AG04449 (cell line): ENCODE measurements around the gene TM9SF2.

Source experiments
- CTCF ChIA-PET: fragments of 350-600 bp; formaldehyde crosslinking; extraction: SDS; loops from one replicate; lab custom pipeline; 2021; ENCODE audit warnings: antibody characterized with exemption; lab: Yijun Ruan, JAX
- POLR2A ChIA-PET: fragments of 400-600, 350-600 bp; formaldehyde crosslinking; extraction: SDS; loops from one replicate; lab custom pipeline; 2020; ENCODE audit warnings: antibody characterized with exemption, inconsistent platforms; lab: Yijun Ruan, JAX
- DNase-seq: peaks from one replicate; pipeline ENCODE4 v3.0.0-alpha.2; 2010; ENCODE audit warnings: low read depth, low spot score
- H3K4me3 ChIP-seq: 2 replicates; pipeline ENCODE4 v1.5.1; 2011; ENCODE audit warnings: low read depth, mild to moderate bottlenecking, control low read depth, low read length
- TF ChIP-seq, protein P1 (sequence below): IDR thresholded peaks from one replicate; pipeline ENCODE4 v1.5.1; 2011; ENCODE audit warnings: mild to moderate bottlenecking, moderate library complexity, low read length, control low read depth, inconsistent platforms; ENCODE audit not compliant: insufficient read depth; ENCODE audit errors: missing control alignments

Gene TM9SF2

DNA sequence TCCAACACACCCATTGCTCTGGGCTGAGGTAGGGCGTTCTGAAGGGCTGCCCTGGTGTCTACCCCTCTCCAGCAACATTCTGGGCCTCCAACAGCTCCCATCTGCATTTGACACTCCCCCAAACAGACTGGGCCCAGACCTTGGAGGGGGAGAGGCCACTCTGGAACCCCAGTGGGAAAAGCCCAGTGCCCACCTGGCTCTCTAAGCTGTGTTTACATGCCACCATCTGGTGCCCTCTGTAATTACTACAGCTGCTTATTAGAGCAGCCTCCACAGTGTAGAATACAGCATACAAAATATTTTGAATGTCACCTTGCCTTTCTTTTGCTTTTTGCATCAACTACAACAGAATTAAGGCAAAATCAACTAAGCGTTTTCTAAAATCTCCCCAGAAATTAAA lies 35.8 kb upstream of the TM9SF2 start:
- H3K4me3 ChIP-seq: no peak overlapping the region
- no peak for DNase-seq
- CTCF ChIA-PET: interaction anchor here (0.8 to 1.1 kb wide), 4 partner anchors 9 to 195 kb away, joined by 3 to 5 read pairs (median 4); no protein-coding TSS in a partner anchor
- TF ChIP-seq, protein P1, sequence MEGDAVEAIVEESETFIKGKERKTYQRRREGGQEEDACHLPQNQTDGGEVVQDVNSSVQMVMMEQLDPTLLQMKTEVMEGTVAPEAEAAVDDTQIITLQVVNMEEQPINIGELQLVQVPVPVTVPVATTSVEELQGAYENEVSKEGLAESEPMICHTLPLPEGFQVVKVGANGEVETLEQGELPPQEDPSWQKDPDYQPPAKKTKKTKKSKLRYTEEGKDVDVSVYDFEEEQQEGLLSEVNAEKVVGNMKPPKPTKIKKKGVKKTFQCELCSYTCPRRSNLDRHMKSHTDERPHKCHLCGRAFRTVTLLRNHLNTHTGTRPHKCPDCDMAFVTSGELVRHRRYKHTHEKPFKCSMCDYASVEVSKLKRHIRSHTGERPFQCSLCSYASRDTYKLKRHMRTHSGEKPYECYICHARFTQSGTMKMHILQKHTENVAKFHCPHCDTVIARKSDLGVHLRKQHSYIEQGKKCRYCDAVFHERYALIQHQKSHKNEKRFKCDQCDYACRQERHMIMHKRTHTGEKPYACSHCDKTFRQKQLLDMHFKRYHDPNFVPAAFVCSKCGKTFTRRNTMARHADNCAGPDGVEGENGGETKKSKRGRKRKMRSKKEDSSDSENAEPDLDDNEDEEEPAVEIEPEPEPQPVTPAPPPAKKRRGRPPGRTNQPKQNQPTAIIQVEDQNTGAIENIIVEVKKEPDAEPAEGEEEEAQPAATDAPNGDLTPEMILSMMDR: no peak
- POLR2A ChIA-PET: no interaction called here

DNA sequence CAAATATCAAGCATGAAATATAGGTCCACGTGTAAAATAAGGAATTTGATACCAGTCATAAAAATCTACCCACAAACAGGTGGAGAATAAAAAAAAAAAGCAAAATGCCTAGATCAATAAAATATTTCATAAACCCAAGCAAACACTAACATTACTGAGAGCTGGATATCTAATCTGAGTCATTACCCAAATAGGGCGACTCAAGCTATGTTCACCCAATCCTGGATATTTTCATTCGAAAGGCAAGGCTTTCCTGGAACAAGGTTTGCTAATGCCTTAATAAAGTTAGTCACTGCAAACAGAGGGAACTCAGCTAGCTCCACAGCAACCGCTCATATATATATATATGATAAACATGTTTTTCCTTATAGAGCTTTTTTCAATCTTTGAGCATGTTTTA lies 33.5 kb upstream of the TM9SF2 start:
- no peak overlapping the region for H3K4me3 ChIP-seq
- TF ChIP-seq, protein P1: no peak
- CTCF ChIA-PET: interaction anchor here (0.7 to 2.3 kb wide), 6 partner anchors 10 to 291 kb away, joined by 3 to 18 read pairs (median 4); no protein-coding TSS in a partner anchor
- no peak for DNase-seq
- POLR2A ChIA-PET: no interaction called here

DNA sequence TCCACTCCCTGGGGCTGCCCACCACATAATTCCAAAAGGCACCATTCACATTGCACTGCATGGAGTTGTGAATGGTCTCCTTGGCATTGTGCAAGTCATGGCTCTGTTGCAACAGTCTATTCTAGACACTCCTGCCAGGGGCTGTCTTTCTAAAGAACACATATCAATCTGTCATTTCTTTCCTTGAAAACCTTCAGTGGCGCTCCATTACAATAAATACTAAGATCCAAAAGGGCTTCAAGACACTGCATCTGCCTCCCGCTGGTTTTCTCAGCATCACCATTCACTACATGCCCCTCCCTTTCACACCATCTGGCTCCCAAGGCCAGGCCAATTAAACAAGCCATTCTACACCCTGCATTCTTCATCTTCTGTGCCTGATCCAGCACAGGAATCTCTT lies 32.2 kb upstream of the TM9SF2 start:
- ChIA-PET CTCF (no interaction called here), POLR2A (no interaction called here)
- TF ChIP-seq, protein P1: no peak
- DNase-seq: no peak
- H3K4me3 ChIP-seq: no peak overlapping the region

DNA sequence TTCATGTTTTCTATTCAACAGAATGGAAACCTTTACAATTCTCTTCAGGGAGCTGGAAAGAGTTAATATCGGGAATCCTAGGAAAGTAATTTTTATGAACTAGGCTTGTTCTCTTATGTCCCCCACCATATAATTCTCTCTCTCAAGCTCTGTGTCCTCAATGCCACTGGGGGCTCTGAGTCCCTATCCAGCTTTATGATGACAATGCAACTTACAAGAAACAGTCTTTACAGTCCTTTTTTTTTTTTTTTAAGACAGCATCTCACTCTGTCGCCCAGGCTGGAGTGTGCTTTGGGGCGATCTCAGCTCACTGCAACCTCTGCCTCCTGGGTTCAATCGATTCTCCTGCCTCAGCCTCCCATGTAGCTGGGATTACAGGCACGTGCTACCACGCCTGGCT lies 31.2 kb upstream of the TM9SF2 start:
- no peak for DNase-seq
- TF ChIP-seq, protein P1: no peak
- CTCF ChIA-PET: no interaction called here
- POLR2A ChIA-PET: no interaction called here
- no peak overlapping the region for H3K4me3 ChIP-seq

DNA sequence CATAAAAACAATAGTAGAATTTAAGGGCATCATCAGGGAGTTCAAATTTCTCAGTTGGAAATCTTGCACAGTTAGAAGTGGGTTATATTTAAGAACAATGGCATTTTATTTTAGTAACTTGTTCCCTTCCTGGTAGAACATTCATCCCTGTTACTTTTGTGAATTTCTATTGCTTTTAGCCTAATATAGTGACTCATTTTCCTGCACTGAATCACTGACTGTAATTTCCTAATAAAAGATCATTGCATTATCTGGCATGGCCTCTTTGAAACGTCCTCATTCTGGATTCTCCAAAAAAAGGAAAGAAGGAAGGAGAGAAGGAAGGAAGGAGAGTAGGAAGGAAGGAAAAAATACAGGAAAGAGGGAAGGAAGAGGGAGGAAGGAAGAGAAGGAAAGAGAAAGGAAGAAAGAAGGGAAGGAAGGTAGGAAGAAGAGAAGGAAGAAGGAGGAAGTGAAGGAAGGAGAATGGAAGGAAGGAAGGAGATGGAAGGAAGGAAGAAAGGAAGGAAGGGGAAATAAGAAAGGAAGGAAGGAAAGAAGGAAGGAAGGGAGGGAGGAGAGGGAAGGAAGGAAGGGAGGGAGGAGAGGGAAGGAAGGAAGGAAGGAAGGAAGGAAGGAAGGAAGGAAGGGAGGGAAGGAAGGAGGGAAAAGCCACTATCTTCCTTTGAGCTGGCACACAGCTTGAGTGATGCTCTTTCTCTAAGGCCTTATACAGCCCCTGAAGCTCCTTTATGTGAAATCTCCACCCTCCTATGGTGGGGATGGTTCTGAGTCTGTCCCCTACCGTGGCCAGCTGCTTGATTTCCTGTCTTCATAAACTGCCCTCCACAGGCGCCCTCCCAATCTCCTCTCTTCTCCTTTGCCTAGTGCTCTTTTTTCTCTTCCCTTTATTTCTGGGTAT lies 29.8 kb upstream of the TM9SF2 start:
- ChIA-PET CTCF (interaction anchor here (1.4 to 1.6 kb wide), 2 partner anchors 35 to 295 kb away, joined by 5 read pairs; no protein-coding TSS in a partner anchor), POLR2A (no interaction called here)
- DNase-seq: no peak
- TF ChIP-seq, protein P1: no peak
- H3K4me3 ChIP-seq: no peak overlapping the region

DNA sequence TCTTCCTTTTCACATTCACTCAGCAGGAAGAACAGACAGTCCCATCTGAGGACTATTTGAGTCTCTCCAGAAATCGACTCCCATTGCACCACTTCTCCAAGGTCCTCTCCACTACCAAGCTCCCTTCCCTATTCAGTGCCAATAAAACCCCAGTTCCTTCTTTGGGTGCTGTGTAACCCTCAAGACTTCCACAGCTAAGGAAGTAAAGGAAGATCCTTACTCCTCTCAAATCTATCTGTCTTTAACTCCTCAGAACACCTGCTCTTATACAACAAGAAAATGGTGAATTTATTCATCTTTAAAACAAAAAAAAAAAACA lies 29.2 kb upstream of the TM9SF2 start:
- TF ChIP-seq, protein P1: no peak
- no peak for DNase-seq
- CTCF ChIA-PET: interaction anchor here (0.6 to 1.6 kb wide), 4 partner anchors 21 to 295 kb away, joined by 3 to 5 read pairs (median 4); no protein-coding TSS in a partner anchor
- POLR2A ChIA-PET: no interaction called here
- H3K4me3 ChIP-seq: no peak overlapping the region
